ENCODE measurements around the gene VAPA.
"Not testable (repeated sequence)": the region's sequence is repeated elsewhere in the genome, so short reads cannot be mapped to it uniquely, and the experiment has no call there.

VAPA gene

DNA sequence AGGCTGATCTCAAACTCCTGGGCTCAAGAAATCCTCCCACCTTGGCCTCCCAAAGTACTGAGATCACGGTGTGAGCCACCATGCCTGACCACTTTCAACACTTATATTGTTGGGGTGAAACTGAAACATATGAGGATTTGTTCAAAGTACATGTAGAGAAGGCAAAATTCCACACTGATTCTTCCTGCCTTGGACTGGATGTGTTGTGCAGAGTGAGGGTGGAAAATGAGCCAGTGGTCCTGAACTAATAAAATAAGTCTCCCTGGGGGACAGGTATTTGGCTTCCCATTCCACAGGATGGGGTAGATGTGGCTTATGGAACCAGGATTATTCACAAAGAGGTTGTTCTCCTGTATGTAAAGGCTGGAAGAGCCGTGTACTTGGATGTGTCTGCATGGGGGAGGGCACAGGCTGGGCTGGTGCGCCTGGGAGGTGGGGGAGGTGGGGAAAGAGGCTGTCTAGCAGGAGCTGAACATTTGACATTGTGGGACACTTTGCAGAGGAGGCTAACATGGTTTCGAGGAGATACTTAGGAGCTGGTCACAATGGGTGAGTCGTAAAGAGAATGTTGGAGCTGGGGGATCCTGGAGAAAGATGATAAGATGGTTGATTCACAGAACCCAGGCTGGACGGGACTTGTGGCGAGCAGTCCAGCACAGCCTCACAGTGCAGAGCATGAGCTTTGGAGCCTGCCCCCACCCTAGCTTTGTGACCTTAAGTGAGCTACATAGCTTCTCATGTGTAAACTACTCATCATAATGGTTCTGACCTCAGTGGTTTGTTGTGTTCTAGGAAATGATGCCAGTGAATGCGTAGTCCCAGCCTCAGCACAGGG is 28.4 kb upstream of the VAPA start, which contains the start of gene TXNDC2:
TXNDC2 (plus strand) TSS at position 804 of the 835 bp plus-strand sequence. CDS start 708 bp downstream, outside the sequence.
- no peak for DNase-seq

- no peak for DNase-seq
Observed at GRCh38 chr18:9886005-9886348, 27.8 kb upstream of the VAPA start.

- no peak for DNase-seq
Observed at GRCh38 chr18:9887992-9888391, 25.8 kb upstream of the VAPA start.

GRCh38 chr18:9890196-9890595 is 23.6 kb upstream of the VAPA start:
- DNase-seq: no peak

DNA sequence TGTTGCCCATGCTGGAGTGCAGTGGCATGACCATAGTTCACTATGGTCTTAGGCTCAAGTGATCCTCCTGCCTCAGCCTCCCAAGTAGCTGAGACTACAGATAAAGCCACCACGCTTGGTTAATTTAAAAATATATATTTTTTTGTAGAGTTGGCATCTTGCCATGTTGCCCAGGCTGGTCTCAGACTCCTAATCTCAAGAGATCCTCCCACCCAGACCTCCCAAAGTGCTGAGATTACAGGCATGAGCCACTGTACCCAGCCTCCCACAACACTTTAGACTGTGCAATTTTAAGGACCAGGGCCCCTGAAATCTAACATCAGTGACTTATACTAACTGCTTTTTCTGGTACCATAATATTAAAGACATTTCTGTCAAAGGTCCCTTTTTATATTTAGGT is 22.9 kb upstream of the VAPA start:
- DNase-seq: no peak

- DNase-seq: not testable (repeated sequence)
Observed at GRCh38 chr18:9891515-9891914, 22.3 kb upstream of the VAPA start.

DNA sequence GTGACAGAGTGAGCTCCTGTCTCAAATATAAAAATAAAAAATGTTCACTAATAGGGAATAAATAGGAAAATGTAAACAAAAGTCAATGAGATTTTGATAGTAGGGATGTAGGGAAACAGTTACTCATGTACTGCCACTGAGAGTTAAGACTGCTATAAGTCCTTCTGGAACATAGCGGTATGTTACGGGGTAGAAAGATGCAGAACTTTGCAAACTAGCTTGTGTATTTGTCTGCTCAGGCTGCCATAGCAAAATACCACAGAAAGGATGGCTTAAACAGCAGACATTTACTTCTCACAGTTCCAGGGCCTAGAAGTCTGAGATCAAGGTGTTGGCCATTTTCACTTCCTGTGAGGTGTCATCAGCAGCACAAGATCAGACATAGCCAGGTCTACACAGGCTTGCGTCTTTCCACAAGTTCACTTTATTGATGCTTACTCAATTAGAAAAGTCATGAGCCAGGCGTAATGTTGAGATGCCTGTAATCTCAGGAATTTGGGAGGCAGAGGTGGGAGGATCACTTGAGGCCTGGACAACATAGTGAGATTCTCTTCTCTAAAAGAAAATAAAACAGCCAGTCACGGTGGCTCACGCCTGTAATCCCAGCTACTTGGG is 19.3 kb upstream of the VAPA start:
- DNase-seq: no peak

- DNase-seq: no peak
Observed at GRCh38 chr18:9897129-9897528, 16.7 kb upstream of the VAPA start.

- DNase-seq: not testable (repeated sequence)
Observed at GRCh38 chr18:9897787-9898291, 16.0 kb upstream of the VAPA start.

GRCh38 chr18:9898792-9899549 is 14.8 kb upstream of the VAPA start:
- DNase-seq: no peak

- not testable (repeated sequence) for DNase-seq
Observed at GRCh38 chr18:9899550-9899930, 14.3 kb upstream of the VAPA start.

DNA sequence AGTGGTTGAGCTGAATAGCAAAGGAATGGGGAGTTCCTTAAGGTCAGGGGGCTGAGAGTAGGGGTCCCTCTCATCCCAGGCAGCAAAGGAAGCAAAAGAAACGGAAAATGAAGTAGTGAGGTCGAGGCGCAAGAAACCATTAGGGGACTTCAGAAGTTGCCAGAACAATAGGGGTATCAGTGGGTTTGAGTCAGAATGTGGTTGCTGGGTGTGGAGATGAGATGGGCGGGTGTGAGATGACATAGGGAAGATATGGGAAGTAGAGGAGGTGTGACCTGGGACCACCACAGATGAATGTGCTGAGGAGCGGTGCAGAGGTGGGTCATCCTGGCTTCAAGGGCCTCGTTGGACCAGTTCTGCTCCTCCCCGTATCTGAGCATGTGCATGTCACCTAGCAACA is 13.1 kb upstream of the VAPA start:
- no peak for DNase-seq

DNA sequence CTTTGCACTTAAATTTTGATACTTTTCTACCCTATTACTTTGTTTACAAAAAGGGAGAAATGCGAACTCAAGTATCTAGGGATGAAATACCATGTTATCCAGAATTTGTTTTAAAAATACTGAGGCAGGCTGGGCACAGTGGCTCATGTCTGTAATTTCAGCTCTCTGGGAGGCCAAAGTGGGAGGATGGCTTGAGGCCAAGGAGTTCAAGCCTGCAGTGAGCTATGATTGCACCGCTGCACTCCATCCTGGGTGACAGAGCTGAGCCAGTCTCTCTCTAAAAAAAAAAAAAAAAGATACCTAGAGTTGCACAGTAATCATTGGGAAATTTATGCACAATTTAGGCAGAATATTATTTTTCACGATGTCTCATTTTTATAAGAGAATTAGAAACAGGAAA is 12.4 kb upstream of the VAPA start:
- DNase-seq: no peak

GRCh38 chr18:9902264-9902663 is 11.6 kb upstream of the VAPA start:
- not testable (repeated sequence) for DNase-seq

GRCh38 chr18:9902832-9903231 is 11.0 kb upstream of the VAPA start:
- no peak for DNase-seq

DNA sequence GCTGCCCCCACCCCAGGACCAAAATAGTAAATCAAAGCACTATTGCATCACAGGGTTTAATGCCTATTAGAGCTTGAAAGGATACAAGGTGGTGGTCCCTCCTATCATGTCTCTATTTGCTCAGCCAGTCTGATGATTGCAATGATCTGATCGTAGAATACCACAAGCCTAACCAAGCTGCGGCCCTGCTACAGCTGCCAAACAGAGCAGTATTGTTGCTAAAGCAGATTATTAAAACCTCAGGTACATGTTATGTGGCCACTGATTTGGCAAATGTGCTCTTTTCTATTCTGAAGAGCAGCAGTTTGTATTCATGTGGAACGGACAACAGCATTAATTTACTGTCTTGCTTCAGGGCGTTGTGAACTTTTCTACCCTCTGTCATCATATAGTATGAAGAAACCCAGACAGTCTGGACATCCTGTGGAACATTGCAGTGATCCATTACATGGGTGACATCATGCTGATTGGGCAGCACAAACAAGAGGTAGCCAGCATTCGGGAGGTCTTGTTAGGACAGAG is 8.4 kb upstream of the VAPA start:
- DNase-seq: no peak

- DNase-seq: no peak
Observed at GRCh38 chr18:9906481-9906880, 7.3 kb upstream of the VAPA start.

- DNase-seq: no peak
Observed at GRCh38 chr18:9907867-9908266, 5.9 kb upstream of the VAPA start.

DNA sequence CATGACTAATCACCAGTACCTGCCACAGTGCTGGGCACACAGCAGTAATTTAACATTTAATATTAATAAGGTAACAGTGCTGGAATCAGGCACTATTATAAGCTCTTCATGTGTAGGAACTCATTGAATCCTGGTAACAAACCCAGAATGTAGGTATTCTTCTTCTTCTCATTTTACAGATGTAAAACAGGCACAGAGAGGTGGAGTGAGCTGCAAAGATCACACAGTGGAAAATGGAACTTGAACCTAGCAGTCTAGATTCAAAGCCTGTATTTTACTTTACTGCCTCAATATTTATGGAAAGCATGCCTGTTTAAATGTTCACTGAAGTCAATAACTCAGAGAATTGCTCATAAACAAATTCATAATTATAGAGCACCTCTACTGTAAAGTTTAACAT is 3.7 kb upstream of the VAPA start:
- no peak for DNase-seq

DNA sequence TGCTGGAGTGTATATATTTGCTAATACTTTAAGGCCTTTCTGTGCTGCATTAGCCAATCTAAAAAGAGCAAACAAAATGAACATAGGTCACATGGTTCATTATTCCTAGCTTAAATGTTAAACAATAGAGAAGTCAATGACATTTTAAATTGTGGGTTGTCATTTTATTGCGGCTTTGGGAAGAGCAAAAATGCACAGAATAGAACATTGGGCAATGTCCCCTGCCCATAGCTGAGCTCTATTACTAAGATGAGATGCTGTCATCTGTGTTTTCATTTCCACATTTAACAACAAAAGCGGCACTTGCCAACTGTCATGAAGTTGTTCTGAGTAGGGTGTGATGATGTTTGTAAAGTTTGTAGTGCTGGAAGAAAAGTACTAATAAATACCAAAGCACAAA is 3.2 kb upstream of the VAPA start:
- no peak for DNase-seq

- no peak for DNase-seq
Observed at GRCh38 chr18:9911226-9911625, 2.6 kb upstream of the VAPA start.

DNA sequence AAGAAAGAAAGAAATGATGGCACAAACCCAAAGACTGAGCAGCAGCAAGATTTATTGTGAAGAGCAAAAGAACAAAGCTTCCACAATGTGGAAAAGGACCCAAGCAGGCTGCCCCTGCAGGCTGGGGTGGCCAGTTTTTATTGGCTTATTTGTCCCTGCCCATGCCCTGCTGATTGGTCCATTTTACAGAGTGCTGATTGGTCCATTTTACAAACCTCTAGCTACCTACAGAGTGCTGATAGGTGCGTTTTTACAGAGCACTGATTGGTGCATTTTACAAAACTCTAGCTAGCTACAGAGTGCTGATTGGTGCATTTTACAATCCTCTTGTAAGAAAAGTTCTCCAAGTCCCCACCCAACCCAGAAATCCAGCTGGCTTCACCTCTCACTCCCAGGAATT is 1.5 kb upstream of the VAPA start:
- not testable (repeated sequence) for DNase-seq
